HL-60/S4 treated with retinoic acid at 250 ng/mL for 4 days and 3 days (cell line): ENCODE measurements around the gene ASXL2.
"Not testable (repeated sequence)": the region's sequence is repeated elsewhere in the genome, so short reads cannot be mapped to it uniquely, and the experiment has no call there.

Experiments used
- in situ Hi-C: fragments of 300-500 bp; cut with MboI; formaldehyde crosslinking; loops from 2 replicates; pipeline ENCODE4 v1.7.0; 2022; ENCODE audit warnings: low sequenced_read_pairs

Gene ASXL2

GRCh38 chr2:25894135-25894830 is 16.0 kb upstream of the ASXL2 start:
- in situ Hi-C loops = no loop called here

GRCh38 chr2:25891672-25892071 is 13.4 kb upstream of the ASXL2 start:
- in situ Hi-C loops = no loop called here

GRCh38 chr2:25887624-25888242 is 9.4 kb upstream of the ASXL2 start:
- in situ Hi-C loops = no loop called here

GRCh38 chr2:25885933-25886332 is 7.6 kb upstream of the ASXL2 start:
- in situ Hi-C loops = no loop called here

GRCh38 chr2:25881764-25882163 is 3.5 kb upstream of the ASXL2 start:
- in situ Hi-C loops = no loop called here

GRCh38 chr2:25879133-25879730 is 945 bp upstream of the ASXL2 start:
- in situ Hi-C loops = no loop called here

- in situ Hi-C loops = no loop called here
Measured at GRCh38 chr2:25877431-25878360, 591 bp downstream of the ASXL2 start.

GRCh38 chr2:25872134-25872533 is 6.2 kb downstream of the ASXL2 start:
- in situ Hi-C loops = no loop called here

- in situ Hi-C loops = no loop called here
Measured at GRCh38 chr2:25867396-25868003, 10.8 kb downstream of the ASXL2 start.

GRCh38 chr2:25856377-25856776 is 21.9 kb downstream of the ASXL2 start:
- in situ Hi-C loops = no loop called here

- in situ Hi-C loops = no loop called here
Measured at GRCh38 chr2:25855065-25855464, 23.2 kb downstream of the ASXL2 start.

- in situ Hi-C loops = no loop called here
Measured at GRCh38 chr2:25854613-25855012, 23.7 kb downstream of the ASXL2 start.

- in situ Hi-C loops = no loop called here
Measured at GRCh38 chr2:25853038-25853638, 25.1 kb downstream of the ASXL2 start.

- in situ Hi-C loops = no loop called here
Measured at GRCh38 chr2:25851740-25852503, 26.4 kb downstream of the ASXL2 start.

- in situ Hi-C loops = not testable (repeated sequence)
Measured at GRCh38 chr2:25850400-25850799, 27.9 kb downstream of the ASXL2 start.

GRCh38 chr2:25849350-25849749 is 28.9 kb downstream of the ASXL2 start:
- in situ Hi-C loops = not testable (repeated sequence)

GRCh38 chr2:25845843-25846505 is 32.3 kb downstream of the ASXL2 start:
- in situ Hi-C loops = no loop called here

GRCh38 chr2:25844089-25844488 is 34.2 kb downstream of the ASXL2 start:
- in situ Hi-C loops = no loop called here

- in situ Hi-C loops = no loop called here
Measured at GRCh38 chr2:25842155-25842554, 36.1 kb downstream of the ASXL2 start.
